Stimulated activated CD4-positive, alpha-beta T cell treated with anti-CD3 and anti-CD28 coated beads, Interleukin-15, amount 100 ng/mL, for 1 hour (primary cell): Measurements from ENCODE around the gene PRELID2.
"Not testable (repeated sequence)": the region's sequence is repeated elsewhere in the genome, so short reads cannot be mapped to it uniquely, and the experiment has no call there.

Experiments used
- DNase-seq, 2 donors: peaks; one replicate each; pipeline ENCODE4 v3.0.0-alpha.2; 2020; ENCODE audit warnings: low read depth in 1 of 2, low spot score in 1 of 2

PRELID2 gene

DNA sequence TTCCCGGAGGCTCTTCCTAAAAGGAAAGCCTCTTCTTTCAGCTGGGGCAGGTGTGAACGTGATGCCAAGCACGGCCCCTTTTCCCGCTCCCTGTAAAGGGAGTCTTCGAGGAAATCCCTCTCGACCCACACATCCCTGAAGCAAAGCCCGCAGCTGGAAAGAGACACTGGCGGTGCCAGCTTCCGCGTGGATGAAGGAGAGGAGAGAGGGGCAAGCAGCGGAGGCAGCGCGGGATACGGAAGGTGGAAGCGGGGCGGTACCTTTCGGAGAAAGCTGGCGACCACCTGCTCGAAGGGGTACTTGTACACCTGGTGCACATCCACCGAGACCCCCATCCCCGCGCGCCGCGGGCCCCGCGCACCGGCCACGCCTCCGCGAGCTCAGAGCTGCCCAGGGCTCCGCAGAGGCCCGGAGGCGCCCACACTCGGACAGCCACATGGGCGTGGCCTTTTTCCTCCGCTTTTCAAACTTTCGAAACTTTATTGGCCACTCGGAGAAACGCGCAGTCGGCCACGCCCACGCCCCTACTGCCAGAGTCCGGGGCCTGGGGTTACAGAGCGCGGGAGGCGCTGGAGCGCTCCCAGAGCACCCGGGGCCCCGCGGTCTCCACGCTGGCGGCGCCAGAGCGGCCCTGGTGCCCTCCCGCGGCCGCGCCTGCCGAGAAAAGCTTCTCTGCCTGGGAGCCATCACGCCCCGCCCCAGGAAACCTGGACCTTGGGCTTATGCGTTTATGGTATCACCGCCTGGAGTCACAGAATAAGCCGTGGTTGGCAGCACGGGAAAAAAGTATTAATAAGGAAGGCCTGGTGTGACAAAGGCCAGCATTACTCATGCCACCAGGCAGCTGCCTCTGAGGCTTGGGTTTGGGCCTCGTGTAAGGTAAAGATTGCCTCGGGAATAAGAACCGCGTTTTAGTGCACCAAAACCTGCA, at the start of gene PRELID2:
PRELID2 (minus strand) TSS at position 426 of the 931 bp plus-strand sequence; CDS start at position 335, 91 bp downstream.
- DNase-seq = peak; percentile 6 to 16

DNA sequence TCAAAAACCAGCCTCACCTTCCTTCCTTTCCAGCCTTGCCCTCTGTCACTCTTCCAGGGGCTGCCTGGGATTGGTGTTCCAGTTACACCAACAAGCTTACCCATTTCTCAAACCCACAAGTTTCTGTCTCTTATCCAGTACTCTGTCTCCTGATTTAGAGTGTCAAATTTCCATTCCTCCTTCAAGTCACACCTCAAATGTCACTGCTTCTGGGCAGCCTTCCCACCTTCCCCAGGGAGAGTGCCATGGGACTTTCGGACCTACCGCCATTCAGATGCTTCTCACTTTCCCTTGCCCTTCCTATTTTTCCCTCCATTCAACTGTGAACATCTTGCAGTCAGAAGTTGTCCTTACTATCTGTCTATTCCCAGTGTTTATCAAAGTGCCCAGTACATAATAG, 39.6 kb upstream of the PRELID2 start:
- DNase-seq = no peak

DNA sequence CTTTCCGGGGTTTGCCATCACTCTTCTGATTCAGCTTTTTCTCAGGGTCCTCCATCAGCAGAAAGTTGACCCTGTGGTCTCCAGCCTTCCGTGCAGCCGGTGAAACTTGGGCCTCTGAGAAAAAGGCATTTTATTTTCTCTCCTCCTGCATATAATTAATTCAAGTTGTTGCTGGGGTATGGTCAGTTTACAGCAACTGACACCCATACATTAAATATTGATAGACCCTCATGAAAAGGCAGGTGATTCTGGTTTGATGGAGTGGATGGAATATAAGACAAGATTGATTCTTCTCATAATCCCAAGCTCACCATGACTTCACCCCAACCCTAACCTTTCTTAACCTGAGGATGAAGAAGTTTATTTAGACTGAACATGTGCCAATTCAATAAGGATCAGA, 37.8 kb upstream of the PRELID2 start, which contains the start of gene GRXCR2:
GRXCR2 (minus strand) TSS at position 101 of the 400 bp plus-strand sequence; CDS start at position 55, 46 bp downstream.
- no peak for DNase-seq

- no peak for DNase-seq
Observed at GRCh38 chr5:145872486-145872885, 37.3 kb upstream of the PRELID2 start.

DNA sequence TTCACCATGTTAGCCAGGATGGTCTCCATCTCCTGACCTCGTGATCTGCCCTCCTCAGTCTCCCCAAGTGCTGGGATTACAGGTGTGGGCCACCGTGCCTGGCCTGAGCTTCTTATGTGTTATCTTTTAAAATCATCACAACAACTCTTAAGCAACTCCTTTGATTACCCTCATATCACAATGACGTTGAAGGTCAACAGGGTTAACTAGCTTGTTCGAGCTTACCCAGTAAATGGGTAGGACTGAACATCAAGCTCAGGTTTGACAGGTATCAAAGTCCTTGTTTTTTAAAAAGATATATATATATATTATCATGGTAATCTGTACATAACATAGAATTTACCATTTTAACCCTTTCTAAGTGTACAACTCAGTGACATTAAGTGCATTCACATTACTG, 34.6 kb upstream of the PRELID2 start:
- DNase-seq = no peak

DNA sequence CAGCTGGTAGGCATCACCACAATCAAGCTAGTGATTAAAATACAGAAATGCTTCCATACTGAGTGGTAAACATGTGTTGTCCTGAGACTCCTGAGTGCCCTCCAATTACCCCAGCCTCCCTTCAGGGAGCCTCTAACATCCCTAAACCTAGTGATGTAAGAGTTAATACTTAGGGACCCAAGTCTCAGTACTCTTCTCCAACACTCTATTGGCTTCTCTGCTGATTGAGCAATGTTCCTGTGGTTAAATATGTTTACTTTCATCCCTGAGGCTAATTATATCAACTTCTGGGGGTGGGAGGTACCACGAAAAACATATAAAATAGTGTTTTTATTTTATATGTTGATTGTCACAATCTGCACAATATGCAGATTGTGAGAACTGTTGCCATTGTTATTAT, 32.7 kb upstream of the PRELID2 start:
- no peak for DNase-seq

GRCh38 chr5:145864432-145864831, 29.3 kb upstream of the PRELID2 start:
- not testable (repeated sequence) for DNase-seq

GRCh38 chr5:145863003-145863402, 27.9 kb upstream of the PRELID2 start:
- no peak for DNase-seq

DNA sequence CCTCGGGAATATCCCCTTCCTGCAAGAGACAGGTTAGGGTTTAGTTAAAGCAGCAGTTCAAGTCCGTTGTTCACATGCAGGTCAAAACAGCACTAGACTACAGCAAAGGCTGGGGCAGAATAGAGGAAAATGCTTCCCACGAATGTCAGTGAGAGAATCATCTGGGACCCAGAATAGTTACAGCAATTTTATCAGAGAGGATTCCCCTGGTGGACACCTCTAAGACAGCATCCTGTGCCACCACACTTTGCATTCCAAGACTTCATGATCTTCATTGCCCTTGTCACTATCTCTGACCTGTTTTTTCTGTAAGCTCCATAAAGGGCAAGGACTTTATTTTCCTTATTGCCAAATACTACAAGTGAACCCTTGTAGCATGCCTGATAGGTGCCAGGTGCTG, 24.8 kb upstream of the PRELID2 start:
- DNase-seq = no peak

GRCh38 chr5:145859453-145859852, 24.3 kb upstream of the PRELID2 start:
- no peak for DNase-seq

GRCh38 chr5:145858959-145859358, 23.8 kb upstream of the PRELID2 start:
- no peak for DNase-seq

- DNase-seq = no peak
Observed at GRCh38 chr5:145856285-145856818, 21.2 kb upstream of the PRELID2 start.

DNA sequence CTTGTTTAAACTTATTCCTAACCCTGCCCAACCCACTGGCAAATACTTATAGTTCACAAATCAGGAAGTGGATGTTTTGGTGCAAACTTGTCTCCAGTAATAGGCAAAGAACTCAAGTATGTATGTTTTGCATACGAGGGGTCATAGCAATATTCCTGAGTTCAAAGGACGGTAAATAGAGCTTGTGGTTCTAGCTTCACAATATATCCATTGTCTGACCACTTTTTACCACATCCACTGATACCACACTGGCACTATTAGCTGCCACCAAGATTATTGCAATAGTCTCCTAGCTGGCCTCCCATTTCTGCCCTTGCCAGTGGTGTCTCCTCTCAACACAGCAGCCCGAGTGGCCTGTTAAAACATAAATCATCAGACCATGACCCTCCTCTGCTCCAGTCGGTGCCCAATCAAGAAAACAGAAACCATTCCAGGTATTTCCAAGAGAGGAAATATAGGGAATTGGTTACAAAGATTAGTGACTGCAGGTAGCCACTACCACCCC, 20.7 kb upstream of the PRELID2 start:
- DNase-seq = no peak

DNA sequence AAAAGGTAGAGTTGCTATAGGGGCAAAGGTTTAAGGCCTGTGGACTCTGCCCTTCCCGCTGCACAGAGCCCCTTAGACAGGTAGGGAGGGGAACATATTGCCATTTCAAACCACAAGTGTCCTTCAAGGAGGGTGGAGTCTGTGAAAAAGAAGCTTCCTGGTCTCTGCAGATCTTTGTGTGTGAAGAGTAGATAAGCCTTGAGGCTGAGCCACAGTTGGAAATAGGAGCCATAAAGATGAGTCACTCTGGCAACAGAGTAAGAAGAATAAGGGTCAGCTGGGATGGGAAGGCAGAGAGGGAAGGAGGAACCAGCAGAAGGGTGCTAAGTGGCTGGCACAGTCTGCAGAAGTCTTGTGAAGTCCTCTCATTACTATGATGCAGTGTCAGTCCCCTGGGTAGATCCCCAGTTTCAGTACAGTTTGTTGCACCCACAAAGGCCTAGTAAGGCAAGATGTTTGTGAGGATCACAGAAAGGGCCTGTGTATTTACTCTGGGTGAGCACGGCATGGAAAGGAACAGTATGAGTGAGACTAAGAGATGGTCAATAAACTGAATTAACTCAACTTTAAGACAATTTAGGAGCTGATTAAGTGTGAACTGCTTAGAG, 19.6 kb upstream of the PRELID2 start:
- no peak for DNase-seq

DNA sequence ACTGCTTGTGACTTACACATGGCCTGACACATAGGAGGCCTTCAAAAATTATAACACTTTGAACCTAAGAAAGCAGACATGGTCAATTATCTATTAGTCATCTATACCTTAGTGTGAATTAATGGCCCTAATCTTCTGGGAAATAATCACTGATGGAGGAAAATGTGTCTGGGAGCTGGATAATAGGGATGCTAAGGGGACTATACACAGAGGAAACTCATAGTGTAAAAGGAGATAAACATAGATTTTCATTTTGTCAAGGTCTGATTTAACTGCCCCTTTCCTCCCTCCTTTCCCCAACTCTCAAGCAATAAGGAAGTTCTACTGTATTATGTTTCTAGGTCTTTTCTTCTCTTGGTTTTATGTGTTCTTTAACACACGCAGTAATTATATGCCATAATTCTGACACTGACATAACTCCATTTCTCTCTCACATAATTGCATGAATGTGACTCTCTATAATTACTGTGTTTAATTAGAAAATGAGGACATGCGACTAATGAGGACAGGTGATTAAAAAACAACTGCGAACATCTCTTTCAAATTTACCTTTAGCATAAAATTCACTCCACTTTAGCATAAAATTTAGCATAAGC, 18.7 kb upstream of the PRELID2 start:
- DNase-seq = no peak

DNA sequence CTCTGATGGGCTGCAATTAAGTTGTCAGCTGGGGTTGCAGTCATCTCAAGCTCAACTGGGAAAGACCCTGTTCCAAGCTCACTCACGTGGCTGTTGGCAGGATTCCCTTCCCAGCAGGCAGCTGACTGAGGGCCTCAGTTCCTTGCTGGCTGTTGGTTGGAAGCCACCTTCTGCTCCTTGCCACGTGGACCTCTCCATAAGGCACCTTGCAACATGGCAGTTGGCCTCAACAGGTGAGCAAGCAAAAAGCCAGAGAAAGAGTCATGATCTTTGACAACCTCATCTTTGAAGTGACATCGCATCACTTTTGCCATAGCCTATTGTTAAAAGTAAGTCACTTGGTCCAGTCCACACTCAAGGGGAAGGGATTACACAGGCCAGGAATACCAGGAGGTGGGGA, 17.8 kb upstream of the PRELID2 start:
- no peak for DNase-seq

DNA sequence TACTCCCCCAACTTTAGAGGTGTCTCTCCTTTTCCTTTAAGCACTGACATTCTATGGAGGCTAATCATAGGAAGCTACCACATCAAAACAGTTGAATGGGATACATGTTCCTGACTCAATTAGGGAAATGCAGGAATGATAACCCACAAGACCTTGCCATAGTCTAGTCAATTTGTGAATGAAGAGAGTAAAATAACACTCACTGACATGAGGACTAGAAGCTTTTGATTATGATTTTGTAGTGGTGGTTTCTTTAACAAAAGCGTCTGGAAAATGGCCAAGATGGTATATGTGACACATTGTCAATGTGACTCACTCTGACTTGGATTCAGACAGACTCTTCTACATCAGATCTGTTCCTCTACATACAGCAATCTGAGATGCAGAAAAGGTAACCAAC, 13.7 kb upstream of the PRELID2 start:
- DNase-seq = no peak

GRCh38 chr5:145847499-145848497, 12.7 kb upstream of the PRELID2 start:
- DNase-seq = no peak

- no peak for DNase-seq
Observed at GRCh38 chr5:145846081-145846480, 10.9 kb upstream of the PRELID2 start.

- no peak for DNase-seq
Observed at GRCh38 chr5:145841299-145841698, 6.2 kb upstream of the PRELID2 start.
